ENCODE data around the gene SDCCAG8. TPM values are rescaled to one million over a fixed set of nuclear protein-coding genes. Genes with fewer than 3 reads are reported as not detected.

The SDCCAG8 gene
- polyA plus RNA-seq, 2 of the 4 experiments (the other 2 are of a cell fraction), result 48.8 to 64.8 TPM

- Histone ChIP-seq H3K4me1 (no peaks in the 10 kb centered on the region), H3K4me2 (no peak overlapping the region), H3K4me3 (no peak overlapping the region), H3K9me3 (no peaks in the 10 kb centered on the region), H3K27ac (no peak overlapping the region)
- no peak for TF ChIP-seq EHF (CRISPR knock-in tag; IDR thresholded peaks at IDR 0.05)
- no peak for TF ChIP-seq MAX (IDR thresholded peaks at IDR 0.05)
- TF ChIP-seq, protein P1, sequence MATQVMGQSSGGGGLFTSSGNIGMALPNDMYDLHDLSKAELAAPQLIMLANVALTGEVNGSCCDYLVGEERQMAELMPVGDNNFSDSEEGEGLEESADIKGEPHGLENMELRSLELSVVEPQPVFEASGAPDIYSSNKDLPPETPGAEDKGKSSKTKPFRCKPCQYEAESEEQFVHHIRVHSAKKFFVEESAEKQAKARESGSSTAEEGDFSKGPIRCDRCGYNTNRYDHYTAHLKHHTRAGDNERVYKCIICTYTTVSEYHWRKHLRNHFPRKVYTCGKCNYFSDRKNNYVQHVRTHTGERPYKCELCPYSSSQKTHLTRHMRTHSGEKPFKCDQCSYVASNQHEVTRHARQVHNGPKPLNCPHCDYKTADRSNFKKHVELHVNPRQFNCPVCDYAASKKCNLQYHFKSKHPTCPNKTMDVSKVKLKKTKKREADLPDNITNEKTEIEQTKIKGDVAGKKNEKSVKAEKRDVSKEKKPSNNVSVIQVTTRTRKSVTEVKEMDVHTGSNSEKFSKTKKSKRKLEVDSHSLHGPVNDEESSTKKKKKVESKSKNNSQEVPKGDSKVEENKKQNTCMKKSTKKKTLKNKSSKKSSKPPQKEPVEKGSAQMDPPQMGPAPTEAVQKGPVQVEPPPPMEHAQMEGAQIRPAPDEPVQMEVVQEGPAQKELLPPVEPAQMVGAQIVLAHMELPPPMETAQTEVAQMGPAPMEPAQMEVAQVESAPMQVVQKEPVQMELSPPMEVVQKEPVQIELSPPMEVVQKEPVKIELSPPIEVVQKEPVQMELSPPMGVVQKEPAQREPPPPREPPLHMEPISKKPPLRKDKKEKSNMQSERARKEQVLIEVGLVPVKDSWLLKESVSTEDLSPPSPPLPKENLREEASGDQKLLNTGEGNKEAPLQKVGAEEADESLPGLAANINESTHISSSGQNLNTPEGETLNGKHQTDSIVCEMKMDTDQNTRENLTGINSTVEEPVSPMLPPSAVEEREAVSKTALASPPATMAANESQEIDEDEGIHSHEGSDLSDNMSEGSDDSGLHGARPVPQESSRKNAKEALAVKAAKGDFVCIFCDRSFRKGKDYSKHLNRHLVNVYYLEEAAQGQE (IDR thresholded peaks at IDR 0.05), result no peak
- ChIA-PET POLR2A (no interaction called here), CTCF (no interaction called here)
- FAIRE-seq (no peak), DNase-seq (ENCODE audit: low read depth in 1 of 2, low spot score in 1 of 2) (no peak), ATAC-seq (no peak)
- WGBS (ENCODE audit: missing lambda C conversion rate), result 79% methylated on average over 1 of the region's 1 CpG
These were observed 59.6 kb downstream of the SDCCAG8 start for GRCh38 chr1:243315455-243315854.

DNA sequence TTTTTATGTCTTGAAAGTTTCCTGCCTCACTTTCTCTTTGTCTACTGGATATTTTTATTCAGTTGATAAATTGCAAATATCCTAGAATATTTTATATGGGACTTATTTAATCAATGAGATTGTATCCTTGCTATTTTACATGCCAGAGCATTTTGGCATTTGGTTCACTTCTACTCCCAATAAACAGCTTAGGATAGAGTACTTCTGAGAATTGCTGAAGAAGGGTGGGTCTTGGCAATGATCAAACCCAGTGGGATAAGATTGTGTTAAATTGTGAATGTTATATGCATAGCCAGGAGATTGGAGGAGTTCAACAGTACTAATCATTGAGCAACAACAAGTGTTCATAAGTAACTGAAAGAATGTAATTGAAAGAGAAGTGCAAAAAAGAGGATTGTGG lies 60.1 kb downstream of the SDCCAG8 start:
- Histone ChIP-seq H3K4me1 (no peaks in the 10 kb centered on the region), H3K27ac (no peak overlapping the region), H3K9me3 (no peaks in the 10 kb centered on the region), H3K4me3 (no peak overlapping the region), H3K4me2 (no peak overlapping the region)
- no peak for FAIRE-seq
- TF ChIP-seq HEYL (CRISPR knock-in tag; IDR thresholded peaks at IDR 0.05), result no peak
- TF ChIP-seq KDM5A (IDR thresholded peaks at IDR 0.05), result no peak
- DNase-seq (ENCODE audit: low read depth in 1 of 2, low spot score in 1 of 2), result no peak
- CTCF ChIA-PET, result no interaction called here
- POLR2A ChIA-PET, result no interaction called here
- no peak for ATAC-seq

GRCh38 chr1:243316366-243316989 lies 60.6 kb downstream of the SDCCAG8 start:
- Histone ChIP-seq H3K4me2 (no peak overlapping the region), H3K4me1 (no peaks in the 10 kb centered on the region), H3K27ac (no peak overlapping the region), H3K4me3 (no peak overlapping the region), H3K9me3 (no peaks in the 10 kb centered on the region)
- WGBS (ENCODE audit: missing lambda C conversion rate), result 90% methylated on average over 12 of the region's 12 CpGs
- no peak for TF ChIP-seq FOSL2 (IDR thresholded peaks at IDR 0.05)
- TF ChIP-seq FOSL2 (CRISPR knock-in tag; IDR thresholded peaks at IDR 0.05), result no peak
- TF ChIP-seq HOXB5 (CRISPR knock-in tag; IDR thresholded peaks at IDR 0.05), result no peak
- no peak for TF ChIP-seq HDAC2 (IDR thresholded peaks at IDR 0.05)
- TF ChIP-seq ZFP36 (IDR thresholded peaks at IDR 0.05; ENCODE audit: borderline replicate concordance, partially characterized antibody), result no peak
- TF ChIP-seq SREBF2 (IDR thresholded peaks at IDR 0.05), result no peak
- no peak for TF ChIP-seq PHF8 (IDR thresholded peaks at IDR 0.05; ENCODE audit: borderline replicate concordance, low read depth)
- no peak for ATAC-seq
- FAIRE-seq, result no peak
- ChIA-PET POLR2A (no interaction called here), CTCF (no interaction called here)
- no peak for DNase-seq (ENCODE audit: low read depth in 1 of 2, low spot score in 1 of 2)

- no peak for DNase-seq (ENCODE audit: low read depth in 1 of 2, low spot score in 1 of 2)
- WGBS (ENCODE audit: missing lambda C conversion rate), result 85% methylated on average over 7 of the region's 7 CpGs
- Histone ChIP-seq H3K4me1 (no peaks in the 10 kb centered on the region), H3K27ac (no peak overlapping the region), H3K4me2 (no peak overlapping the region), H3K4me3 (no peak overlapping the region), H3K9me3 (no peaks in the 10 kb centered on the region)
- ATAC-seq, result no peak
- CTCF ChIA-PET, result interaction anchor here (1.5 to 3.5 kb wide), 2 partner anchors 24 to 853 kb away, joined by 3 to 13 read pairs; no protein-coding TSS in a partner anchor
- POLR2A ChIA-PET, result no interaction called here
- FAIRE-seq, result no peak
- TF ChIP-seq, protein P2, sequence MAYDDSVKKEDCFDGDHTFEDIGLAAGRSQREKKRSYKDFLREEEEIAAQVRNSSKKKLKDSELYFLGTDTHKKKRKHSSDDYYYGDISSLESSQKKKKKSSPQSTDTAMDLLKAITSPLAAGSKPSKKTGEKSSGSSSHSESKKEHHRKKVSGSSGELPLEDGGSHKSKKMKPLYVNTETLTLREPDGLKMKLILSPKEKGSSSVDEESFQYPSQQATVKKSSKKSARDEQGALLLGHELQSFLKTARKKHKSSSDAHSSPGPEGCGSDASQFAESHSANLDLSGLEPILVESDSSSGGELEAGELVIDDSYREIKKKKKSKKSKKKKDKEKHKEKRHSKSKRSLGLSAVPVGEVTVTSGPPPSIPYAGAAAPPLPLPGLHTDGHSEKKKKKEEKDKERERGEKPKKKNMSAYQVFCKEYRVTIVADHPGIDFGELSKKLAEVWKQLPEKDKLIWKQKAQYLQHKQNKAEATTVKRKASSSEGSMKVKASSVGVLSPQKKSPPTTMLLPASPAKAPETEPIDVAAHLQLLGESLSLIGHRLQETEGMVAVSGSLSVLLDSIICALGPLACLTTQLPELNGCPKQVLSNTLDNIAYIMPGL (CRISPR knock-in tag; IDR thresholded peaks at IDR 0.05; ENCODE audit: borderline replicate concordance), result no peak
- TF ChIP-seq, protein P3, sequence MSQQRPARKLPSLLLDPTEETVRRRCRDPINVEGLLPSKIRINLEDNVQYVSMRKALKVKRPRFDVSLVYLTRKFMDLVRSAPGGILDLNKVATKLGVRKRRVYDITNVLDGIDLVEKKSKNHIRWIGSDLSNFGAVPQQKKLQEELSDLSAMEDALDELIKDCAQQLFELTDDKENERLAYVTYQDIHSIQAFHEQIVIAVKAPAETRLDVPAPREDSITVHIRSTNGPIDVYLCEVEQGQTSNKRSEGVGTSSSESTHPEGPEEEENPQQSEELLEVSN (IDR thresholded peaks at IDR 0.05; ENCODE audit: borderline replicate concordance, low read depth), result no peak
- TF ChIP-seq HOXA7 (CRISPR knock-in tag; IDR thresholded peaks at IDR 0.05) (no peak), FOSB (CRISPR knock-in tag; IDR thresholded peaks at IDR 0.05) (no peak), CBX2 (IDR thresholded peaks at IDR 0.05; ENCODE audit: borderline replicate concordance, low read depth) (no peak), CTCF (IDR thresholded peaks at IDR 0.05) (no peak), NPAS2 (CRISPR knock-in tag; IDR thresholded peaks at IDR 0.05; ENCODE audit: borderline replicate concordance) (no peak), PHF8 (IDR thresholded peaks at IDR 0.05; ENCODE audit: borderline replicate concordance, low read depth) (no peak), RNF2 (IDR thresholded peaks at IDR 0.05; ENCODE audit: borderline replicate concordance, low read depth) (no peak), GATA3 (IDR thresholded peaks at IDR 0.05; ENCODE audit: borderline replicate concordance) (no peak), ESRRA (IDR thresholded peaks at IDR 0.05; ENCODE audit: borderline replicate concordance, low read length) (no peak), POLR2A (IDR thresholded peaks at IDR 0.05; ENCODE audit: low read length) (no peak)
These were observed 64.4 kb downstream of the SDCCAG8 start for GRCh38 chr1:243320224-243320623.

Data from A549 (cell line).